ENCODE data around the gene BAD. TPM values are rescaled to one million over a fixed set of nuclear protein-coding genes. Genes with fewer than 3 reads are reported as not detected.

BAD gene
- total RNA-seq, 1 experiment from 2014 or later: 23.3 TPM

DNA sequence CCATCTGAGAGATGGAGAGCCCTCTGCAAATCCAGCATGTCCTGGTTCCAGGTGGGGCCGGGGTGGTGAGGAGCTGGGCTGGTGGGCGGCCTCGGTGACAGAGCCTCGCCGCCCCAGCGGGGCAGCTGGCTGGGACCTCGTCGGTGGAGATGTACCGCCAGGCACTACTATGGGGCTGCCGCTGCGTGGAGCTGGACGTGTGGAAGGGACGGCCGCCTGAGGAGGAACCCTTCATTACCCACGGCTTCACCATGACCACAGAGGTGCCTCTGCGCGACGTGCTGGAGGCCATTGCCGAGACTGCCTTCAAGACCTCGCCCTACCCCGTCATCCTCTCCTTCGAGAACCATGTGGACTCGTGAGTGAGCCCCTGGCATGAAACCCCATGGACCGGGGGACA lies 26.1 kb downstream of the BAD start:
- H4K20me1 ChIP-seq (ENCODE audit: control insufficient read depth, insufficient read depth, insufficient read length): no peaks in the 10 kb centered on the region
- H2AFZ ChIP-seq (ENCODE audit: low read length): no peak overlapping the region
- TF ChIP-seq, protein P1, sequence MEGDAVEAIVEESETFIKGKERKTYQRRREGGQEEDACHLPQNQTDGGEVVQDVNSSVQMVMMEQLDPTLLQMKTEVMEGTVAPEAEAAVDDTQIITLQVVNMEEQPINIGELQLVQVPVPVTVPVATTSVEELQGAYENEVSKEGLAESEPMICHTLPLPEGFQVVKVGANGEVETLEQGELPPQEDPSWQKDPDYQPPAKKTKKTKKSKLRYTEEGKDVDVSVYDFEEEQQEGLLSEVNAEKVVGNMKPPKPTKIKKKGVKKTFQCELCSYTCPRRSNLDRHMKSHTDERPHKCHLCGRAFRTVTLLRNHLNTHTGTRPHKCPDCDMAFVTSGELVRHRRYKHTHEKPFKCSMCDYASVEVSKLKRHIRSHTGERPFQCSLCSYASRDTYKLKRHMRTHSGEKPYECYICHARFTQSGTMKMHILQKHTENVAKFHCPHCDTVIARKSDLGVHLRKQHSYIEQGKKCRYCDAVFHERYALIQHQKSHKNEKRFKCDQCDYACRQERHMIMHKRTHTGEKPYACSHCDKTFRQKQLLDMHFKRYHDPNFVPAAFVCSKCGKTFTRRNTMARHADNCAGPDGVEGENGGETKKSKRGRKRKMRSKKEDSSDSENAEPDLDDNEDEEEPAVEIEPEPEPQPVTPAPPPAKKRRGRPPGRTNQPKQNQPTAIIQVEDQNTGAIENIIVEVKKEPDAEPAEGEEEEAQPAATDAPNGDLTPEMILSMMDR (conservative IDR thresholded peaks at IDR 0.05): no peak
- no peak overlapping the region for H3T11ph ChIP-seq (ENCODE audit: low read length)
- H3K4me1 ChIP-seq (ENCODE audit: insufficient read depth, low read length): no peaks in the 10 kb centered on the region
- H2BK5ac ChIP-seq (ENCODE audit: insufficient read length, low read length): no peak overlapping the region
- H3K56ac ChIP-seq (ENCODE audit: insufficient read length, low read depth, low read length): no peak overlapping the region
- no peak overlapping the region for H2BK12ac ChIP-seq (ENCODE audit: insufficient read length, low read depth, low read length)
- H3K9me3 ChIP-seq (ENCODE audit: control insufficient read depth, low read depth, low read length): no peaks in the 10 kb centered on the region
- no peaks in the 10 kb centered on the region for H3K79me1 ChIP-seq (ENCODE audit: insufficient read depth, low read depth, low read length, poor library complexity, severe bottlenecking)
- no peak overlapping the region for H3K23ac ChIP-seq (ENCODE audit: insufficient read length, low read depth, low read length)
- WGBS (ENCODE audit: extremely low coverage, insufficient read length, low lambda C conversion rate): no CpG with 5 or more reads among the region's 24 CpGs
- Mint-ChIP-seq H3K4me3 (no peak overlapping the region), H3K27ac (peak overlapping the region in 1 of 3 experiments; percentile 31; a peak in 1 of 7 replicates), H3K9me3 (no peaks in the 10 kb centered on the region), H3K4me1 (peaks cover under 1 to 7% of the 10 kb centered on the region in 2 experiments), H3K36me3 (ENCODE audit: insufficient read depth in 1 of 3, low read depth in 3 of 3) (peaks cover 50 to 85% (median 72%) of the 10 kb centered on the region in 3 experiments), H3K27me3 (ENCODE audit: low read depth) (no peaks in the 10 kb centered on the region)
- no peaks in the 10 kb centered on the region for H3K27me3 ChIP-seq (ENCODE audit: insufficient read depth, low read length)
- no peaks in the 10 kb centered on the region for H3K23me2 ChIP-seq (ENCODE audit: insufficient read length, low read depth, low read length, poor library complexity, severe bottlenecking)
- no peak overlapping the region for H3K14ac ChIP-seq (ENCODE audit: insufficient read depth, low read length)
- no peak overlapping the region for H4K91ac ChIP-seq (ENCODE audit: insufficient read length, low read depth, low read length)
- H3K4ac ChIP-seq (ENCODE audit: low read depth, low read length): no peak overlapping the region
- no peak overlapping the region for H3K9ac ChIP-seq (ENCODE audit: extremely low read depth, insufficient read length, low read length)
- H4K8ac ChIP-seq (replicated peaks; ENCODE audit: insufficient read length, low read depth, low read length): no peak overlapping the region
- H3K18ac ChIP-seq (ENCODE audit: insufficient read length, low read depth, low read length): no peak overlapping the region
- no peak overlapping the region for H2BK15ac ChIP-seq (ENCODE audit: low read depth, low read length)
- H4K5ac ChIP-seq (ENCODE audit: insufficient read length, low read depth, low read length): no peak overlapping the region
- H3K27ac ChIP-seq (ENCODE audit: insufficient read length, low read depth, low read length): no peak overlapping the region
- no peak overlapping the region for H3K4me2 ChIP-seq (ENCODE audit: insufficient read depth, insufficient read length, low read length)
- no peak overlapping the region for H2AK5ac ChIP-seq (ENCODE audit: insufficient read length, low read length)
- DNase-seq: no peak
- no peak overlapping the region for H2BK120ac ChIP-seq (ENCODE audit: low read depth, low read length, poor library complexity, severe bottlenecking)
- H3K79me2 ChIP-seq (ENCODE audit: insufficient read depth, low read length): no peaks in the 10 kb centered on the region
- H2BK20ac ChIP-seq (ENCODE audit: low read depth, low read length, poor library complexity, severe bottlenecking): no peak overlapping the region
